SK-N-SH treated with all-trans-retinoic acid at 6 μM for 48 hours (cell line): ENCODE data around the gene URB2.

Source experiments
- ATAC-seq: fragments of 200-7000 bp; cut with Tn5 transposase; 3 replicates; pipeline ENCODE4 v1.9.1; 2020; ENCODE audit warnings: mild to moderate bottlenecking, moderate library complexity
- ARNTL ChIP-seq: fragments of 450-650 bp; formaldehyde crosslinking; IDR thresholded peaks from 2 replicates; pipeline ENCODE4 v1.5.0; 2020; ENCODE audit warnings: low read depth, mild to moderate bottlenecking, moderate library complexity, borderline replicate concordance
- BACH2 ChIP-seq: fragments of 250-450 bp; sonication (Bioruptor Pico); IDR thresholded peaks from 2 replicates; pipeline ENCODE4 v1.9.0; 2021; ENCODE audit warnings: mild to moderate bottlenecking, borderline replicate concordance
- CREB5 ChIP-seq: fragments of 250-450 bp; sonication (Bioruptor Pico); IDR thresholded peaks from 2 replicates; pipeline ENCODE4 v1.5.1; 2020; ENCODE audit warnings: low read depth, mild to moderate bottlenecking, moderate library complexity
- CSDC2 ChIP-seq: fragments of 250-450 bp; sonication (Bioruptor Pico); IDR thresholded peaks from 2 replicates; pipeline ENCODE4 v1.5.0; 2020; ENCODE audit warnings: mild to moderate bottlenecking, moderate library complexity
- CSRNP3 ChIP-seq: fragments of 250-450 bp; sonication (Bioruptor Pico); IDR thresholded peaks from 2 replicates; pipeline ENCODE4 v1.5.1; 2021; ENCODE audit warnings: mild to moderate bottlenecking, moderate library complexity
- GLIS3 ChIP-seq: fragments of 250-450 bp; sonication (Bioruptor Pico); IDR thresholded peaks from 2 replicates; pipeline ENCODE4 v1.5.0; 2020; ENCODE audit warnings: mild to moderate bottlenecking, moderate library complexity
- ISL1 ChIP-seq: fragments of 250-450 bp; sonication (Bioruptor Pico); IDR thresholded peaks from 2 replicates; pipeline ENCODE4 v2.1.2; 2022; ENCODE audit warnings: mild to moderate bottlenecking, moderate library complexity
- POU6F1 ChIP-seq: fragments of 250-450 bp; sonication (Bioruptor Pico); IDR thresholded peaks from 2 replicates; pipeline ENCODE4 v1.8.0; 2021; ENCODE audit warnings: low read depth, mild to moderate bottlenecking, moderate library complexity, borderline replicate concordance
- PPARA ChIP-seq: fragments of 250-450 bp; sonication (Bioruptor Pico); IDR thresholded peaks from 2 replicates; pipeline ENCODE4 v1.5.0; 2020; ENCODE audit warnings: mild to moderate bottlenecking, borderline replicate concordance
- RARB ChIP-seq: fragments of 250-450 bp; sonication (Bioruptor Pico); IDR thresholded peaks from 2 replicates; pipeline ENCODE4 v1.8.0; 2021; ENCODE audit warnings: mild to moderate bottlenecking, moderate library complexity
- SNAI2 ChIP-seq: fragments of 250-450 bp; sonication (Bioruptor Pico); IDR thresholded peaks from 2 replicates; pipeline ENCODE4 v1.5.0; 2020; ENCODE audit warnings: mild to moderate bottlenecking, moderate library complexity
- TCF4 ChIP-seq: fragments of 250-450 bp; sonication (Bioruptor Pico); IDR thresholded peaks from 2 replicates; pipeline ENCODE4 v1.8.0; 2021; ENCODE audit warnings: mild to moderate bottlenecking, moderate library complexity, borderline replicate concordance
- TSHZ2 ChIP-seq: fragments of 250-450 bp; sonication (Bioruptor Pico); IDR thresholded peaks from 2 replicates; pipeline ENCODE4 v1.5.0; 2020; ENCODE audit warnings: mild to moderate bottlenecking, moderate library complexity
- ZC3H10 ChIP-seq: fragments of 250-450 bp; sonication (Bioruptor Pico); IDR thresholded peaks from 2 replicates; pipeline ENCODE4 v1.5.1; 2021; ENCODE audit warnings: mild to moderate bottlenecking, moderate library complexity
- ZFP3 ChIP-seq: fragments of 250-450 bp; sonication (Bioruptor Pico); IDR thresholded peaks from 2 replicates; pipeline ENCODE4 v1.5.0; 2020; ENCODE audit warnings: mild to moderate bottlenecking, moderate library complexity
- ZFP30 ChIP-seq: fragments of 450-650 bp; formaldehyde crosslinking; IDR thresholded peaks from 2 replicates; pipeline ENCODE4 v1.5.0; 2022; ENCODE audit warnings: mild to moderate bottlenecking, moderate library complexity
- ZNF565 ChIP-seq: fragments of 450-650 bp; formaldehyde crosslinking; conservative IDR thresholded peaks from 2 replicates; pipeline ENCODE4 v1.5.0; 2020; ENCODE audit warnings: low read depth, mild to moderate bottlenecking, moderate library complexity
- ZNF8 ChIP-seq: fragments of 450-650 bp; formaldehyde crosslinking; IDR thresholded peaks from 2 replicates; pipeline ENCODE4 v1.5.0; 2020; ENCODE audit warnings: mild to moderate bottlenecking, moderate library complexity

Gene URB2

GRCh38 chr1:229672246-229672645 lies 46.2 kb downstream of the URB2 start (continued):
- no peak for TF ChIP-seq ZC3H10
- TF ChIP-seq POU6F1 (CRISPR knock-in tag) = no peak
- TF ChIP-seq ZNF565 = no peak
- TF ChIP-seq ISL1 (CRISPR knock-in tag) = no peak
- no peak for TF ChIP-seq GLIS3 (CRISPR knock-in tag)
- TF ChIP-seq CSRNP3 (CRISPR knock-in tag) = no peak

- TF ChIP-seq ZNF565 (no peak), BACH2 (no peak), CREB5 (CRISPR knock-in tag) (no peak), CSDC2 (no peak)
- ATAC-seq = no peak
Measured at GRCh38 chr1:229674042-229674441, 48.0 kb downstream of the URB2 start.

GRCh38 chr1:229675396-229675795 lies 49.3 kb downstream of the URB2 start:
- no peak for ATAC-seq
- TF ChIP-seq TSHZ2 (CRISPR knock-in tag) (no peak), SNAI2 (CRISPR knock-in tag) (no peak), GLIS3 (CRISPR knock-in tag) (no peak), RARB (CRISPR knock-in tag) (no peak), CREB5 (CRISPR knock-in tag) (no peak), ZNF565 (no peak), ZFP3 (CRISPR knock-in tag) (no peak), CSDC2 (no peak), ZNF8 (CRISPR knock-in tag) (no peak), CSRNP3 (CRISPR knock-in tag) (no peak), TCF4 (CRISPR knock-in tag) (no peak), ZC3H10 (no peak), ARNTL (no peak), POU6F1 (CRISPR knock-in tag) (no peak), ZFP30 (CRISPR knock-in tag) (no peak), PPARA (CRISPR knock-in tag) (no peak)
